A549 (cell line): ENCODE data around the gene POLRMT.

Source experiments
- CTCF ChIP-seq: fragments of >200 bp; sonication (Bioruptor Twin); formaldehyde crosslinking; IDR thresholded peaks from 3 replicates; pipeline ENCODE4 v1.5.1; 2016
- HDAC2 ChIP-seq: fragments of 200-600 bp; sonication (generic); IDR thresholded peaks from 2 replicates; pipeline ENCODE4 v1.6.1; 2016
- HOXA7 ChIP-seq: fragments of 250-450 bp; sonication (Bioruptor Pico); IDR thresholded peaks from 2 replicates; pipeline ENCODE4 v1.5.0; 2020; ENCODE audit warnings: mild to moderate bottlenecking, moderate library complexity
- JUNB ChIP-seq: fragments of >200 bp; sonication (Bioruptor Twin); formaldehyde crosslinking; IDR thresholded peaks from 2 replicates; pipeline ENCODE4 v1.6.1; 2016
- KDM1A ChIP-seq: fragments of 200-600 bp; sonication (generic); IDR thresholded peaks from 2 replicates; pipeline ENCODE4 v1.6.1; 2016; ENCODE audit warnings: low read depth, mild to moderate bottlenecking

GRCh38 chr19:588741-589692 is 44.3 kb downstream of the POLRMT start:
- TF ChIP-seq CTCF (no peak), KDM1A (no peak), HDAC2 (no peak), HOXA7 (CRISPR knock-in tag) (no peak), JUNB (no peak)
